HG02588 (cell line): ENCODE measurements around the gene OASL.
"Not testable (repeated sequence)": the region's sequence is repeated elsewhere in the genome, so short reads cannot be mapped to it uniquely, and the experiment has no call there.

Experiments
- ATAC-seq: cut with Tn5 transposase; IDR thresholded peaks from one replicate; pipeline ENCODE4 v1.9.1; 2021; ENCODE audit warnings: mild to moderate bottlenecking, moderate library complexity; ENCODE audit not compliant: unreplicated experiment

Gene OASL

DNA sequence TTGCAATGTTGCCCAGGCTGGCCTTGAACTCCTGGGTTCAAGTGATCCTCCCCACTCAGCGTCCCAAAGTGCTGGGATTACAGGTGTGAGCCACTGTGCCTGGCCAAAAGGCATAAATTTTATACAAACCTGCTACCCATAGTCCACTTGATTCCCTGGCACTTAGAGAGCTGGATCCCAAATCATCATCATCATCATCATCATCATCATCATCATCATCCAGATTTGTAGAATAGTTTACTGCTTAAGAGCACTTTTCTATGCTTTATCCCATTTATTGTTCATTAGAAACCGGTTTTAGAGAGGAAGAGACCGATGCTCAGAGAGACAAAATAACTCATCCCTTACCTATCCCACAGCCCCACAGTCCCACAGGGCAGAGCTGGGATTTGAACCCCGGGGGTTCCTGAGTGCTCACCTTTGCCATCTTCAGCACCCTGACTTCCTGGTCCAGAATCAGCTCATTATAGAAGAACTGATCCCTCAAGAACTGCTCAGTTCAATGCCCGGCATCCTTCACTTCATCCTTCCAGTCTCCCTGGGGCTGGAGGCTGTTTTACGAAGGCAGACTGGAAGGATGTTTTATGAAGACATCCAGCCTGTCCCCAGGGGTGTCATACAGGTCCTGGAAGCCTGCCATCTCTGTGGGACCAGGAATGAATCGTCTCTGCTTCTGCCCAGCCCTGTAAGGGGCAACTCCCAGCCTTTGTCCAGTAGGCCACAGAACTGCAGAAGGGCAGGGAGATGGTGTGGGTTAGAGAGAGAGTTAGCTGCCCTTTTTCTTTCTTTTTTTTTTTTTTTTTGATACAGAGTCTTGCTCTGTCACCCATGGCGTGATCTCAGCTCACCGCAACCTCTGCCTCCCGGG, 20.2 kb upstream of the OASL start:
- ATAC-seq: peak; percentile 13

DNA sequence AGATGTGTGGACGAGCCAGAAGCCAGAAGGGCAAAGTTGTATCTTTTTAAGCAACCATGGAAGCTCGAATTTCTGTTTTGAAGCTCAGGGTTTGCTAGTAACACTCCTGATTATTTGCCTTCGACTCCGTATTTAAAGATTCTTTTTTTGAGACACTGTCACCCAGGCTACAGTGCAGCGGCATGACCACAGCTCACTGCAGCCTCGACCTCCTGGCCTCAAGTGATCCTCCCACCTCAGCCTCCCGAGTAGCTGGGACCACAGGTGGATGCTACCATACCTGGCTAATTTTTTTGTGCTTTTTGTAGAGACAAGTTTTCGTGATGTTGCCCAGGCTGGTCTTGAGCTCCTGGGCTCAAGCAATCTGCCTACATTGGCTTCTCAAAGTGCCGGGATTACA, 18.7 kb upstream of the OASL start:
- ATAC-seq: no peak

DNA sequence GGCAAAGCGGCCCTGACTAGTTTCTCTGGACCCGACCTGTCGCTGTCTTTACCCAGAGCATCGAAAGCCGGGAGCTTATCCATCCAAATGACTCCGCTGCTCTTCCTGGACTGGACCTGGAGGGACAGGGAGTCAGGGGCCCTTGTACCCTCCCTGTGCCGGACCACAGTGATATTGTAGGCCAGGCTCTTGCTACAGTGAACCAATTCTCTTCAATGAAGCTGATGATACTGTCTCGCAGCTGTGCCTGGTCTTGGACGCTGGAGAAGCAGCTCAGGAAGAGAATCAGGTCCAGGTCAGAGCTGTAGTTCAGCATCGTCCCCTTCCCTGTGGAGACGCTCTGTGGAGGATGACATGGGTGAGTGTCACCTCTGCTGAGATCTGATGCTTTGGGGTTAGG, 14.7 kb upstream of the OASL start:
- no peak for ATAC-seq

DNA sequence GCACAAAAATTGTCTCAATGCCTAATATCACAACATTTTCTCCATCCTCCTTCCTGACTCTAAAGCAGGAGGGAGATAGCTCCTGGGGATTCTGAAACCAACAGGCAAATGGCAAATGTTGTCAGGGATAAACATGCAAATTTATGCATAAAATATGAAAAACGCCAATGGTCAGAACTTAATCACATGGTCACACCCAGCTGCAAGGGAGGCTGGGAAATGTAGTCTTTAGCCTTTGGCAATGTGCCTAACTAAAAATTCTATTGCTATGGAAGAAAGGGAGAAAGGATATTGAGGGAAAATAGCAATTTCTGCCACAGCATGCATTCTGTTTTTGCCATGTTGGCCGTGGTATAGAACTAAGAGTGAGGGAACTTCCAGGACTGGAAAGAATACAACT, 11.7 kb upstream of the OASL start:
- no peak for ATAC-seq

DNA sequence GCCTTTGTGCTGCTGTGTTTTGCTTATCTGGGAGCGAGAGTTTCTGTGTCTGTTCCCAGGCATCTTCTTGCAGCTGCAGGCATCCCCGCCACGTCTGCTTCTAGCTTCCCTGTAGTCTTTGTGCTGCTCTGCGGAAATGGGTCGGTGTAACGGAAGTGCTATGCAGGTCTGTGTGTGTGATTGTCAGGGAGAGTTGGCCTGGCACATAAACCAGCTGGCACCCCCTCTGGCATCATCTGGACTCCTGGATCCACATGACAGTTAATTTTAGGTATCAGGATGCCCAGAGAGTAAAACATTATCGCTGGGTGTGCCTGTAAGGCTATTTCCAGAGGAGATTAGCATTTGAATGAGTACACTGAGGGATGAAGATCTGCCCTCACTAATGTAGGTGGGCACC, 9.4 kb upstream of the OASL start:
- ATAC-seq: no peak

DNA sequence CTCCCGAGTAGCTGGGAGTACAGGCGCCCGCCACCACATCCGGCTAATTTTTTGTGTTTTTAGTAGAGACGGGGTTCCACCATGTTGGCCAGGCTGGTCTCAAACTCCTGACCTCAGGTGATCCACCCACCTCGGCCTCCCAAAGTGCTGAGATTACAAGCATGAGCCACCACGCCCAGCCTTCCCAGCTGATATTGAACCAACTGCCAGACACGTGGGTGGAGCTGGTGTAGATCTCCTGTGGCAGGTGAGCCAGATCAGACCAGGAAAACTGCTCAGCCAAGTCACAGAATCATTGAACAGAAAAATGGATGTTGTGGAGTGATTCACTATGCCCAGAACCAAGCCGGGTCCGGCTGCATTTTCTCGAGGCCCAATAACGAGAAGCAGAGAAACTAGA, 8.4 kb upstream of the OASL start:
- not testable (repeated sequence) for ATAC-seq

DNA sequence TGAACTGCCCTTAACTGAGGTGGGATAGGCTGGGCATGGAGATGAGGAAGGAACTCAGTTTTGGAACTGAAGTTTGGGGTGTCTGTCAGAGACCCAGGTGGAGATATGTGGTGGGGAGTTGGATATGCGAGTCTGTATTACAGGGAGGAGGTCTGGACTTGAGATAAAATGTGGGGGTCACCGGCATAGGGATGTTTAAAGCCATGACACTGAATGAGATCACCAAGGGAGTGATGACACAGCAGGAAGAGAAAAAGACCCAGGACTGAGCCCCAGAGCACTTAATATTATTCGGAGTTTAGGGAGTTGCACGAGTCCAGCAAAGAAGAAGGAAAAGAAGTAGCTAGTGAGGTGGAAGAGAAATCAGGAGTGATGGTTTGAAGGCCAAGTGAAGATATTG, 4.0 kb upstream of the OASL start:
- no peak for ATAC-seq

DNA sequence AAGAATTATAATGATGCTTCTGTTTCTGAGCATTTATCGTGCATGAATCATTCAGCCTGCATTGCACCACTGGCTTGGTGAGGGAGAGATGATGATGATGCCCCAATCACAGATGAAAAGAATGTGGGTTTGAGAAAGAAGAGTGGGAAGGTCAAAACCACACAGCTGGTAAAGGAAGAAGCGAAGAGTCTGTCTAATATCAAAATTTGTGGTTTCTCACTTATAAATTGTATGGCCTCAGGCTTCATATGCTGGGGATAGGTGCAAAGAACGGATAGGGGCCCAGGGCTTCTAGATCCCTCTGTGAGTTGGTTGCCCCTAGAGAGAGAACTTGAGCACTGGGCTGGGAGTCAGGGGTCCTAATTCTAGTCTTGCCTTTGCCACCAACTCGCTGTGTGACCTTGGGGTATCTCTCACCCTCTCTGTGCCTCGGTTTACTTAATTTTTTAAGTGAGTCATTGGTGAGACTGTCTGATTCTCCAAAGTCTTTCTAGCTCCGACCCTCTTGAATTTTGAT, 2.2 kb downstream of the OASL start:
- ATAC-seq: no peak

DNA sequence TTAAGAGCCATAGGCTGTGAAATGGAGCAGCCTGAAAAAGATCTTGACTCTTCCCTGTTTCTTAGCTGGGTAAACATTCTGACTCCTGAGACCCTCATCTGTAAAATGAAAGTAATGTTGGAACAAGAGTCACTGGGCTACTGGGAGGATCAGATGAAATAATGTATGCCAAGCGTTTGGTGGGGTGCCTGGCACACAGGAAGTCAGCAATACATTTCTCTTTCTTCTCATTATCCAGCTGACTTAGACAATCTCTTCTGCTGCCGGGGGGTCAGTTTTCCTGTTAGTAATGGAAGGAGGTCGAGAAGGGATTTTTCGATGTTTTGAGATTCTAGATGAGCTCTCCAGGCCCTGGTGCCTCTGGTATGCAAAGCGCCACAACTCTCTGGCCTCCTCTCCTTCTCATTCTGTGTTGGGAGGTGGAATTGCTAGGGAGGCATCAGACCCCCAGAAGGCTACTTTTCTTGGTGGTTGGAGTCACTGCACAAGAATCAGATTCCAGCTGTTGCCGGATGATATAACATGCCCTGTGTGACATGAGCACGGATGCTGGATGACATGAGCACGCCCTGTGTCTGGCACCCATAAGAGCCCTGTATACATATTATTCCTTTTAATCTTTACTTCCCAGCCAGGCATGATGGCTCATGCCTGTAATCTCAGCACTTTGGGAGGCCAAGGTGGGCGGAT, 4.3 kb downstream of the OASL start:
- no peak for ATAC-seq

DNA sequence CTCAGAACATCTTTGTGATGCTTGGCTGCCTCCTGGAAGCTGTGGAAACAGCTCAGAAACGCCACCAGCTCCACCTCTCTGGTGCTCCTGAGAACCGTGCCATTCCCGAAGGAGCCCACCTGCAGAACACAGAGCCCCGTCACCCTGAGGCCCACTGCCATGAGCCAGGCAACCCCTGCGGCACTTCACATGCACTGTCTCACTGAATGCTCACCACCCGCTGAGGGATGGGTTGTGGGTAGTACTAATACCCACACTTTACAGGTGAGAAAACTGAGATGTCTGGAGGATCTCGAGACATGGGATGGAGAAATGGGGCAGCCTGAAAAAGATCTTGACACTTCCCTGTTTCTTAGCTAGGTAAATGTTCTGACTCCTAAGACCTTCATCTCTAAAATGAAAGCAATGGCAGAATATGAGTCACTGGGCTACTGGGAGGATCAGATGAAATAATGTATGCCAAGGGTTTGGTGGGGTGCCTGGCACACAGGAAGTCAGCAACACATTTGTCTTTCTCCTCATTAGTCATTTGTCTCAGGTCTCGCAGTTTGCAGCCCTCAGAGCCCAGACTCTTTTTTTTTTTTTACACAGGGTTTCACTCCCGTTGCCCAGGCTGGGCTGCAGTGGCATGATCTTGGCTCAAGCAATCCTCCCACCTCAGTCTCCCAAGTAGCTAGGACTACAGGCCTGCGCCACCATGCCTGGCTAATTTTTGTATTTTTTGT, 5.3 kb downstream of the OASL start:
- ATAC-seq: no peak

DNA sequence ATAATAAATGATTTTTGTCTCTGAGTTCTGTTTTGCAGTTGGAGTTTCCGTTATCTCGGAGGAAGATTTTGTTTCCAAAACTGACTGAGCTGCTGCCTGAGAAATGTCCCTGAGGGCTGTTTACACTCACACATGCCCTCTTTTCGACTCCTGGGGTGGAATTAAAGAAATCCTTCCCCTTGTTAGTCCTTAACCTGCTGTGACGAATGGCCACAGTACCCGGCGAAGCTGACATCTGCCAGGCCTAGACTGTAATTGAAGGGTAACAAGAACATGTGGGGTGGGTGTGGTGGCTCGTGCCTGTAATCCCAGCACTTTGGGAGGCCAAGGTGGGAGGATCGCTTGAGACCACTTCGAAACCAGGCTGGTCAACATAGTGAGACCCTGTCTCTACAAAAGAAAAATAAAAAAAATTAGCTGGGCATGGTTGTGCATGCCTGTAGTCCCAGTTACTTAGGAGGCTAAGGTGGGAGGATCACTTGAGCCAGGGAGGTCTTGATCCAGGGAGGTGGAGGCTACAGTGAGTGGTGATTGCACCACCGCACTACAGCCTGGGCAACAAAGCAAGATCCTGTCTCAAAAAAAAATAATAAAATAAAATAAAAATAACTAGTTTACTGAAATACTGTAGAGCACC, 8.4 kb downstream of the OASL start:
- no peak for ATAC-seq

DNA sequence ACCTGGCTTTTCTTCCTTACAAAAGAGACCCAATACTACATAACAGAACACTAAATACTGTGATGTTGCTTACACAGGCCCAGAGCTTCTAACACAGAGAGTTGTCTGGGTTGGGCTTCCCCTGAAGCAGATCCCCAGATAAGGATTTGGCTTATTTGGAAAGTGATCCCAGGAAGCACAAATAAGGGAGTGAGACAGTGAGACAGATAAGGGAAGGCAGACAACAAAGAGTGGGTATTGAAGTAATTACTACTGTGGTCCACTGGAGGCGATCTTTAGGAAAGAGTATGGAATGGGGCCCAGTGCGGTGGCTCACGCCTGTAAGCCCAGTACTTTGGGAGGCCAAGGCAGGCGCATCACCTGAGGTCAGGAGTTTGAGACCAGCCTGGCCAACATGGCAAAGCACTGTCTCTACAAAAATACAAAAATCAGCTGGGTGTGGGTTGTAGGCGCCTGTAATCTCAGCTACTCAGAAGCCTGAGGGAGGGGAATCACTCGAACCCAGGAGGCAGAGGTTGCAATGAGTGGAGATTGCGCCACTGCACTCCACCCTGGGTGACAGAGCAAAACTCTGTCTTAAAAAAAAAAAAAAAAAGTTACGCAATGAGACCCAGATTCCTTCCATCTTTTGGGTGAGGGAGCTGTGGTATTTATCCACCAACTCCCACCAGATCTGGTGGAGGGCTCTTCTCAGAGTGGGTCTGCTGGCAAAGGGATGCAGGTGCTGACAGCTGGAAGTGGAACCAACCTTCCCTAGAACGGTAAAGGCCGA, 12.6 kb downstream of the OASL start:
- no peak for ATAC-seq

DNA sequence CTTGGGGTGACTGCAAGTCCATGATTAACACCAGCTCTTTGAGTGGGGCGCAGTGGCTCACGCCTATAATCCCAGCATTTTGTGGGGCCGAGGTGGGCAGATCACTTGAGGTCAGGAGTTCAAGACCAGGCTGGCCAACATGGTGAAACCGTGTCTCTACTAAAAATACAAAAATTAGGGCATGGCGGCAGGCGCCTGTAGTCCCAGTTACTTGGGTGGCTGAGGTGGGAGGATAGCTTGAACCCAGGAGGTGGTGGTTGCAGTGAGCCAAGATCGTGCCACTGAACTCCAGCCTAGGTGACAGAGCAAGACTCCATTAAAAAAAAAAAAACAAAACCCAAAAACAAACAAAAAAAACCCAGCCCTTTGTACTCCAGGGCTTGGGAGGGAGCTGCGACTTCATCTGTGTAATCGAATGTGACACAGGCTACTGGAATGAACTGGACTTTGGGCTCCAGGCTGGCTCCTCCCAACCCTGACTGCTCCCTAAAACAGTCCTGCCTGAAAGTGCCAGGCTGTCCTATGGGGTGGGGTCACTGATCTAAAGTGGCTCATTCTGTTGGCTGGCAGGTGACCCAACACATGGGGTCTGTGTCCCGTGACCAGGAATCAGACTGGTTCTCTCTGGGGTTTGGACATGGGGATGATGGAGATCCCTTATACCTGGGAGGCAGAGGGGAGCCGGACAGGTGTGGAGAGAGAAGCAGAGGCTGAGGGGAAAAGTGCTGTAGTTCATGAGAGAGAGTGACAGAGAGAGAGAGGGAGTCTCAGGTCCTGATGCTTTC, 13.4 kb downstream of the OASL start:
- ATAC-seq: no peak

DNA sequence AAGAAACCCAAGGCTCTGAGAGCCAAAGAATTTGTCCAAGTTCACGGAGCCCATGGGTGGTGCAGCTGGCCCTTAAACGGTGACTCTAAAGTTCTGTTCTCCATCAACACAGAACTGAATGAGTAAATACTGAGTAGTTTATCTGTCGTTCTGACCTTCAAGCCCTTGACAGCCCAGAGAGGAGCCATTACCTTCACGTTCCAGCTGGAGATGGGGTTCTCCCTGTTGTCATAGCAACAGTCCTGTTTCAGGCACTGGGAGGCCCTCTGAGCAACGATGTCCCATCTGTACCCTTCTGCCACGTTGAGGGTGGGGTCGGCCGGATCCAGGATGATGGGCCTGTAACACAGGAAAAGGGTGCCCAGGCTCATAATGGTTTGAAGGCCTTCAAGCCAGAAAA, 15.2 kb downstream of the OASL start:
- ATAC-seq: no peak

DNA sequence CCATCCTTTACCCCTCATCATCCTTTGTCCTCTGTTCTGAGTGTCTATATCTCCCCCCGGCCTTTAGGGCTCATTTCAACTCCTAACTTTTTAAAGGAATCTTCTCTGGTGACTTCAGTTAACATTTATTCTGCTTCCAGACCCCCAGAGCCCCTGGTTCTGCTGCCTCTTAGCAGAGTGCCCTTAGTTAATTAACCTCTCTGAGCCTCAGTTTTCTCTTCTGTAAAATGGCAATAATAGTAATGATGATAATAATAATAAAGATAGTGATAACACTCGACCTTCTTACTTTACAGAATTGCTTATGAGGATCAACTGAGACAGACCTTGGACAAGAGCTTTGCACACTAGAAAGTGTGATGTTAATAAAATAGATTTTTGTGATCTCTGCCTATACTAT, 16.3 kb downstream of the OASL start:
- ATAC-seq: no peak

DNA sequence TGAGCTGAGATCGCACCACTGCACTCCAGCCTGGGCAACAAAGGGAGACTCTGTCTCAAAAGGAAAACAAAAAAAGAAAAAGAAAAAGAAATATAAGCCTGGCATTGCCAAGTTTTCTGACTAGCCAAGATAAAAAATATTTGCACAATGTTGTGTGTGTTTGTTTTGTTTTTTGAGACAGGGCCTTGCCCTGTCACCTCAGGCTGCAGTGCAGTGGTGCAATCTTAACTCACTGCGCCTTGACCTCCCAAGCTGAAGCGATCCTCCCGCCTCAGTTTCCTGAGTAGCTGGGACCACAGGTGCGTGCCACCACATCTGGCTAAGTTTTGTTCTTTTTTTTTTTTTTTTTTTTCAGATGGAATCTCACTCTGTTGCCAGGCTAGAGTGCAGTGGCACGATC, 17.3 kb downstream of the OASL start:
- no peak for ATAC-seq

DNA sequence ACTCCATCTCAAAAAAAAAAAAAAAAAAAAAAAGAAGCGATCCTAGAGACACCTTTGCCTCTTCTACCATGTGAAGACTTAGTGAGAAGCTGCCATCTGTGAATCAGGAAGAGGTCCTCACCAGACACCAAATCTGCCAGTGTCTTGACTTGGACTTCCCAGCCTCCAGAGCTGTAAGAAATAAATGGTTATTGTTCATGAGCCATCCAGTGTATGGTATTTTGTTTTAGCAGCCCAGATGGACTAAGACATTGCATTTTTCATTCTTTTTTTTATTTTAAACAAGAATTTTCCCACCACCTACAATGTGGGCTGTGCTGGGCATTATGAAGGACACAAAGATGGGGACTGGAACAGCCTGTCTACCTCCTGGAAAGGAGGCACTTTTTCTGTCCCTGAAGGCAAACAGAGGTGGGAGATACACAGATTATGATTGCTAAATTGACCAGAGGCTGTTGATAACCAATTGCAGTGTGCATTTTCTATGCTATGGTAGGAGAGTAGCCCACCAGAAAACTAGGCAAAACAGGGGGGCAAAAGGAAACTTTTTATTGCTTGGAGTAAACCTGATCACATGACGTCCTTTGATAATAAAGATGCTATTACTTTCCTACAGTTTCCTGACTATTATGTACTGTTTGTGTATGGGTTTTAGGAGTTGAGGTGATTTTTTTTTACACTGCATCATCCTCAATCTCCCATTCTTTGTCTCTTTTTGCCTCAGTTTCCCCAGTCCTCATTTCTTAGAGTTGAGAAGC, 20.0 kb downstream of the OASL start:
- no peak for ATAC-seq

DNA sequence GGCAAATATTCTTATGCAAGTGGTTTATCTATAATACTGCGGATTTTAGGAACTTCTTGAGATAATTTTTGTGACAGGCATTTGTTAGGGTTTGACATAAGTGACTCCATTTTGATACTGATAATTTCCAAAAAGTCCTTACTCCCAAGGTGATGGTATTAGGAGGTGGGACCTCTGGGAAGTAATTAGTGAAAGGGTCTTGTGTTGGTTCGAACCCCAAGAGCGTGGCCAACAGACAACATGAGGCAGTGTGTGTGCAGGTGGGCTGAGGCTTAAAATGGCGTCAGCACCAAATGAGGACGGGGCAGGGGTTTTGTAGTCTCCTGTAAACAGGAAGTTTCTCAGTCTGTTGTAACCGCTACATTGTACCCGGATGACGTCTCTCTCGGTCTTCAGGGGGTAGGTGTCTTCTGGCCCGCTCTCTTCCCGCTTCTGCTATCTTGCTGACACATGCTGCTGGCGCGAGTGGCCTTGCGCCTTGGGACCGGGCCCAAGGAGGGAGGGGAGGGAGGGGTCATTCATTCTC, 21.0 kb downstream of the OASL start:
- no peak for ATAC-seq
